K562 (cell line): ENCODE results near the gene WWC2. TPM values are rescaled to one million over a fixed set of nuclear protein-coding genes. Genes with fewer than 3 reads are reported as not detected.

ENCODE experiments used
- ADNP ChIP-seq: fragments of 200-800 bp; sonication (Bioruptor generic); IDR thresholded peaks from 2 replicates; pipeline ENCODE4 v1.6.1; 2016; ENCODE audit warnings: missing genetic modification characterization, missing compliant biosample characterization
- CBFA2T2 ChIP-seq: fragments of 450-650 bp; conservative IDR thresholded peaks from 2 replicates; pipeline ENCODE4 v1.6.1; 2017; ENCODE audit warnings: mild to moderate bottlenecking
- CEBPB ChIP-seq: fragments of 450-650 bp; IDR thresholded peaks from 2 replicates; pipeline ENCODE4 v1.6.1; 2016; ENCODE audit warnings: missing genetic modification characterization, missing compliant biosample characterization
- FOXA1 ChIP-seq: fragments of 450-650 bp; IDR thresholded peaks from 2 replicates; pipeline ENCODE4 v1.6.1; 2016; ENCODE audit warnings: mild to moderate bottlenecking, borderline replicate concordance
- FOXJ3 ChIP-seq: sonication (generic); formaldehyde crosslinking; IDR thresholded peaks from 2 replicates; pipeline ENCODE4 v1.4.0; 2020; ENCODE audit warnings: mild to moderate bottlenecking, missing genetic modification reagents
- KDM5B ChIP-seq: fragments of 200-600 bp; sonication (generic); IDR thresholded peaks from 2 replicates; pipeline ENCODE4 v1.6.1; 2012; ENCODE audit warnings: low read depth, mild to moderate bottlenecking, moderate library complexity, low read length, control low read depth, inconsistent platforms; ENCODE audit not compliant: insufficient replicate concordance
- MEF2D ChIP-seq: conservative IDR thresholded peaks from 2 replicates; pipeline ENCODE4 v1.6.1; 2016; ENCODE audit warnings: low read depth, missing genetic modification characterization, missing compliant biosample characterization
- PRMT5 ChIP-seq: sonication (generic); formaldehyde crosslinking; IDR thresholded peaks from 2 replicates; pipeline ENCODE4 v1.5.0; 2020; ENCODE audit warnings: missing genetic modification reagents
- SREBF1 ChIP-seq: fragments of 150-350 bp; IDR thresholded peaks from 2 replicates; pipeline ENCODE4 v1.6.1; 2014; ENCODE audit warnings: antibody characterized with exemption, low read depth, low read length, borderline replicate concordance
- STAT5A ChIP-seq: IDR thresholded peaks from 2 replicates; pipeline ENCODE4 v1.6.1; 2012; ENCODE audit warnings: low read length, inconsistent platforms, borderline replicate concordance
- ZNF586 ChIP-seq: fragments of 450-650 bp; formaldehyde crosslinking; conservative IDR thresholded peaks from 2 replicates; pipeline ENCODE4 v1.4.0; 2020; ENCODE audit warnings: mild to moderate bottlenecking, moderate library complexity
- ZNF644 ChIP-seq: fragments of 200-800 bp; sonication (Bioruptor generic); IDR thresholded peaks from 2 replicates; pipeline ENCODE4 v1.6.1; 2016; ENCODE audit warnings: low read depth, missing genetic modification characterization, missing compliant biosample characterization
- ZNF764 ChIP-seq: fragments of 250-450 bp; sonication (Bioruptor Pico); IDR thresholded peaks from 2 replicates; pipeline ENCODE4 v1.4.0; 2020; ENCODE audit warnings: low read depth, mild to moderate bottlenecking, moderate library complexity
- polyA plus RNA-seq, 8 experiments: library from polyadenylated mRNA; depleted of rRNA in 4 of 8; stranded (reverse) in 5 of 8; unstranded in 3 of 8; fragments of >200 nt; fragmentation: Nextera tagmentation in 2 of 8; fragmentation: Illumina TruSeq in 1 of 8; extraction: Ambion mirVana in 2 of 8; extraction: Trizol in 1 of 8; gene quantifications; 2 replicates each; pipeline versions ENCODE4 v1.2.1 to v1.2.3, GENCODE V29; 2011 to 2014; ENCODE audit warnings: inconsistent platforms in 1 of 8, missing spikeins in 1 of 8
- total RNA-seq, 7 experiments: library from RNA; depleted of rRNA in 6 of 7; stranded (reverse); fragments of >200 nt in 6 of 7; fragmentation: Illumina TruSeq in 2 of 7; extraction: Trizol in 2 of 7; gene quantifications; 2 replicates each; pipeline versions ENCODE4 v1.2.1 to v1.2.3, GENCODE V29; 2011 to 2021; ENCODE audit warnings: low replicate concordance in 1 of 7
- TF ChIP-seq, protein P1 (sequence below): fragments of 450-650 bp; formaldehyde crosslinking; IDR thresholded peaks from 2 replicates; pipeline ENCODE4 v1.4.0; 2022; ENCODE audit warnings: mild to moderate bottlenecking, moderate library complexity
- TF ChIP-seq, protein P2 (sequence below): sonication (generic); formaldehyde crosslinking; IDR thresholded peaks from 2 replicates; pipeline ENCODE4 v1.8.0; 2022; ENCODE audit warnings: missing genetic modification reagents, mild to moderate bottlenecking, moderate library complexity, borderline replicate concordance
- TF ChIP-seq, protein P3 (sequence below), 2 experiments: fragments of 450-650 bp in 1 of 2; sonication (generic) in 1 of 2; formaldehyde crosslinking in 1 of 2; IDR thresholded peaks in 1 of 2; conservative IDR thresholded peaks in 1 of 2; 2 replicates each; pipeline versions ENCODE4 v1.6.1 to v1.8.1; 2016 to 2023; ENCODE audit warnings: mild to moderate bottlenecking in 2 of 2, moderate library complexity in 2 of 2, inconsistent platforms in 1 of 2, missing genetic modification reagents in 1 of 2
- TF ChIP-seq, protein P4 (sequence below): fragments of 250-450 bp; sonication (Bioruptor Pico); IDR thresholded peaks from 2 replicates; pipeline ENCODE4 v1.5.0; 2020; ENCODE audit warnings: mild to moderate bottlenecking
- TF ChIP-seq, protein P5 (sequence below): fragments of 450-650 bp; IDR thresholded peaks from 2 replicates; pipeline ENCODE4 v1.6.1; 2016; ENCODE audit warnings: mild to moderate bottlenecking
- TF ChIP-seq, protein P6 (sequence below): fragments of 200-800 bp; sonication (Bioruptor generic); IDR thresholded peaks from 2 replicates; pipeline ENCODE4 v1.6.1; 2017; ENCODE audit warnings: missing genetic modification characterization, missing compliant biosample characterization

WWC2 gene
- total and polyA plus RNA-seq, 9 of the 15 experiments (the other 6 are each of a cell fraction or from before 2014, with no cell fraction given) = 3.7 to 39.4 (median 19.6) TPM

DNA sequence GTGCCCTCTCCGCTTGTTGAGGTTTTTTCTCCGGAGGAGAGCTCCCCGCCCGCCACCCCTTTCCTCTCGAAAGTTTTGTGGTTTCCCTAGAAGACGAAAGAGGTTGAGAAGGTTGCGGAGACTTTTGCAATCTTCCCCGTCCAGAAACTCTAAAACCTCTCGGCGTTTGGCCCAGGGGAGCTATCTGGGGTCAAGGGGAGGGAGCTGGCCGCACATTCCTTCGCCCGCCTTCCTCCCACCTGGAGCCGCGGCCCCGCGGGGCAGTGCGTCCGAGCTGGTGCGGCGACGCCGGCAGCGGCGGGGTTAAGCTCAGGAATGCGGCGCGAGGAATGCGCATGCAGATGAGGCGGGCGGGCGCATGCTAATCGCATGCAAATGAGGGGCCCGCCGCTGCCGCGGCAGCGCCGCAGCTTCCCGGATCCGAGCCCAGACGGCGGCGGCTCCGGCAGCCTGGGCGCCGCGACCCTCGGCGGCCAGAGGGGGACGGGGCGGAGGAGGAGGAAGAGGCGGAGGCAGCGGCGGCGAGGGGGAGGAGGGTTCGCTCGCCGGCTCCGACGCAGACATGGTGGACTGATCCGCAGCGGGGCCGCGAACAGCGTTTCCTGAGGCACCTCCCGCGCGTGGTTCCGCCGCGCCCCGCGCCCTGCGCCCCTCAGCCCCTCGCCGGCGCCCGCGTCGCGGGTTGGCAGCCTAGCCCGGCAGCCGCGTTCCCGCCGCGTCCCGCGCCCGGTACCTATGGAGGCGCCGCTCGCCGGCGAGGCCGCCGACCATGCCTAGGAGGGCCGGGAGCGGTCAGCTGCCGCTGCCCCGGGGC is at the start of gene WWC2 (continued):
- TF ChIP-seq STAT5A (no peak), CBFA2T2 (no peak), ADNP (tag) (no peak), MEF2D (tag) (no peak), SREBF1 (no peak), FOXJ3 (no peak), PRMT5 (CRISPR knock-in tag) (no peak), ZNF586 (CRISPR knock-in tag) (no peak), KDM5B (no peak), CEBPB (tag) (peak; percentile 77), ZNF644 (no peak), ZNF764 (no peak), FOXA1 (no peak)
- TF ChIP-seq, protein P1, sequence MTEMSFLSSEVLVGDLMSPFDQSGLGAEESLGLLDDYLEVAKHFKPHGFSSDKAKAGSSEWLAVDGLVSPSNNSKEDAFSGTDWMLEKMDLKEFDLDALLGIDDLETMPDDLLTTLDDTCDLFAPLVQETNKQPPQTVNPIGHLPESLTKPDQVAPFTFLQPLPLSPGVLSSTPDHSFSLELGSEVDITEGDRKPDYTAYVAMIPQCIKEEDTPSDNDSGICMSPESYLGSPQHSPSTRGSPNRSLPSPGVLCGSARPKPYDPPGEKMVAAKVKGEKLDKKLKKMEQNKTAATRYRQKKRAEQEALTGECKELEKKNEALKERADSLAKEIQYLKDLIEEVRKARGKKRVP (CRISPR knock-in tag) = no peak
- TF ChIP-seq, protein P2, sequence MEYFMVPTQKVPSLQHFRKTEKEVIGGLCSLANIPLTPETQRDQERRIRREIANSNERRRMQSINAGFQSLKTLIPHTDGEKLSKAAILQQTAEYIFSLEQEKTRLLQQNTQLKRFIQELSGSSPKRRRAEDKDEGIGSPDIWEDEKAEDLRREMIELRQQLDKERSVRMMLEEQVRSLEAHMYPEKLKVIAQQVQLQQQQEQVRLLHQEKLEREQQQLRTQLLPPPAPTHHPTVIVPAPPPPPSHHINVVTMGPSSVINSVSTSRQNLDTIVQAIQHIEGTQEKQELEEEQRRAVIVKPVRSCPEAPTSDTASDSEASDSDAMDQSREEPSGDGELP (CRISPR knock-in tag) = peak; percentile 87
- TF ChIP-seq, protein P3, sequence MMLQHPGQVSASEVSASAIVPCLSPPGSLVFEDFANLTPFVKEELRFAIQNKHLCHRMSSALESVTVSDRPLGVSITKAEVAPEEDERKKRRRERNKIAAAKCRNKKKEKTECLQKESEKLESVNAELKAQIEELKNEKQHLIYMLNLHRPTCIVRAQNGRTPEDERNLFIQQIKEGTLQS (IDR thresholded peaks at IDR 0.05) = no peak
- TF ChIP-seq, protein P3 (CRISPR knock-in tag; conservative IDR thresholded peaks at IDR 0.05) = no peak
- TF ChIP-seq, protein P4, sequence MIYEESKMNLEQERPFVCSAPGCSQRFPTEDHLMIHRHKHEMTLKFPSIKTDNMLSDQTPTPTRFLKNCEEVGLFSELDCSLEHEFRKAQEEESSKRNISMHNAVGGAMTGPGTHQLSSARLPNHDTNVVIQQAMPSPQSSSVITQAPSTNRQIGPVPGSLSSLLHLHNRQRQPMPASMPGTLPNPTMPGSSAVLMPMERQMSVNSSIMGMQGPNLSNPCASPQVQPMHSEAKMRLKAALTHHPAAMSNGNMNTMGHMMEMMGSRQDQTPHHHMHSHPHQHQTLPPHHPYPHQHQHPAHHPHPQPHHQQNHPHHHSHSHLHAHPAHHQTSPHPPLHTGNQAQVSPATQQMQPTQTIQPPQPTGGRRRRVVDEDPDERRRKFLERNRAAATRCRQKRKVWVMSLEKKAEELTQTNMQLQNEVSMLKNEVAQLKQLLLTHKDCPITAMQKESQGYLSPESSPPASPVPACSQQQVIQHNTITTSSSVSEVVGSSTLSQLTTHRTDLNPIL (CRISPR knock-in tag) = no peak
- TF ChIP-seq, protein P5, sequence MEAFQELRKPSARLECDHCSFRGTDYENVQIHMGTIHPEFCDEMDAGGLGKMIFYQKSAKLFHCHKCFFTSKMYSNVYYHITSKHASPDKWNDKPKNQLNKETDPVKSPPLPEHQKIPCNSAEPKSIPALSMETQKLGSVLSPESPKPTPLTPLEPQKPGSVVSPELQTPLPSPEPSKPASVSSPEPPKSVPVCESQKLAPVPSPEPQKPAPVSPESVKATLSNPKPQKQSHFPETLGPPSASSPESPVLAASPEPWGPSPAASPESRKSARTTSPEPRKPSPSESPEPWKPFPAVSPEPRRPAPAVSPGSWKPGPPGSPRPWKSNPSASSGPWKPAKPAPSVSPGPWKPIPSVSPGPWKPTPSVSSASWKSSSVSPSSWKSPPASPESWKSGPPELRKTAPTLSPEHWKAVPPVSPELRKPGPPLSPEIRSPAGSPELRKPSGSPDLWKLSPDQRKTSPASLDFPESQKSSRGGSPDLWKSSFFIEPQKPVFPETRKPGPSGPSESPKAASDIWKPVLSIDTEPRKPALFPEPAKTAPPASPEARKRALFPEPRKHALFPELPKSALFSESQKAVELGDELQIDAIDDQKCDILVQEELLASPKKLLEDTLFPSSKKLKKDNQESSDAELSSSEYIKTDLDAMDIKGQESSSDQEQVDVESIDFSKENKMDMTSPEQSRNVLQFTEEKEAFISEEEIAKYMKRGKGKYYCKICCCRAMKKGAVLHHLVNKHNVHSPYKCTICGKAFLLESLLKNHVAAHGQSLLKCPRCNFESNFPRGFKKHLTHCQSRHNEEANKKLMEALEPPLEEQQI = no peak
- TF ChIP-seq, protein P6, sequence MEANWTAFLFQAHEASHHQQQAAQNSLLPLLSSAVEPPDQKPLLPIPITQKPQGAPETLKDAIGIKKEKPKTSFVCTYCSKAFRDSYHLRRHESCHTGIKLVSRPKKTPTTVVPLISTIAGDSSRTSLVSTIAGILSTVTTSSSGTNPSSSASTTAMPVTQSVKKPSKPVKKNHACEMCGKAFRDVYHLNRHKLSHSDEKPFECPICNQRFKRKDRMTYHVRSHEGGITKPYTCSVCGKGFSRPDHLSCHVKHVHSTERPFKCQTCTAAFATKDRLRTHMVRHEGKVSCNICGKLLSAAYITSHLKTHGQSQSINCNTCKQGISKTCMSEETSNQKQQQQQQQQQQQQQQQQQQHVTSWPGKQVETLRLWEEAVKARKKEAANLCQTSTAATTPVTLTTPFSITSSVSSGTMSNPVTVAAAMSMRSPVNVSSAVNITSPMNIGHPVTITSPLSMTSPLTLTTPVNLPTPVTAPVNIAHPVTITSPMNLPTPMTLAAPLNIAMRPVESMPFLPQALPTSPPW = peak; percentile 53; the same call in 1 of the 2 replicates
